ENCODE results near the gene DDHD1.

DNA sequence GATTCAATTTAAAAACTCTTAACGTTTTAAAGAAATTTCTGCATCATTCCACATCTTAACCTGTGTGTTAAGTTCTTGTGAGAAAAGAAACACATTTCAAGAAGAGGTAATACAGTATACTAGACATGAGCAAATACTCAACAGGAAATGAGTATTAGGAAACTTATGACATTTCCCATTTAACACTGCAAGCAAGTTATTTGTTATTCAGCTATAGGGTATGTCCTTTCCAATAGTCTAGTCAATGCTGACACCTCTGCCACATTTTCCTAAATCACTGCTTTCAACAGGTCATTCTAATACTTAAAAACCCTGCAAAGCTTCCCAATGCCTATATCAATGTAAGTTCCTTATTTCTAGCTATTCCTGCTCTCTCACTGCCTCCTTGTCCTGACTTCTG lies 93.1 kb downstream of the DDHD1 start:
- TF ChIP-seq, protein P1, sequence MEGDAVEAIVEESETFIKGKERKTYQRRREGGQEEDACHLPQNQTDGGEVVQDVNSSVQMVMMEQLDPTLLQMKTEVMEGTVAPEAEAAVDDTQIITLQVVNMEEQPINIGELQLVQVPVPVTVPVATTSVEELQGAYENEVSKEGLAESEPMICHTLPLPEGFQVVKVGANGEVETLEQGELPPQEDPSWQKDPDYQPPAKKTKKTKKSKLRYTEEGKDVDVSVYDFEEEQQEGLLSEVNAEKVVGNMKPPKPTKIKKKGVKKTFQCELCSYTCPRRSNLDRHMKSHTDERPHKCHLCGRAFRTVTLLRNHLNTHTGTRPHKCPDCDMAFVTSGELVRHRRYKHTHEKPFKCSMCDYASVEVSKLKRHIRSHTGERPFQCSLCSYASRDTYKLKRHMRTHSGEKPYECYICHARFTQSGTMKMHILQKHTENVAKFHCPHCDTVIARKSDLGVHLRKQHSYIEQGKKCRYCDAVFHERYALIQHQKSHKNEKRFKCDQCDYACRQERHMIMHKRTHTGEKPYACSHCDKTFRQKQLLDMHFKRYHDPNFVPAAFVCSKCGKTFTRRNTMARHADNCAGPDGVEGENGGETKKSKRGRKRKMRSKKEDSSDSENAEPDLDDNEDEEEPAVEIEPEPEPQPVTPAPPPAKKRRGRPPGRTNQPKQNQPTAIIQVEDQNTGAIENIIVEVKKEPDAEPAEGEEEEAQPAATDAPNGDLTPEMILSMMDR (IDR thresholded peaks at IDR 0.05; ENCODE audit: borderline replicate concordance, extremely low read depth, low read length, poor library complexity, severe bottlenecking): no peak
- TF ChIP-seq EZH2 (IDR thresholded peaks at IDR 0.05; ENCODE audit: borderline replicate concordance, low read depth, low read length, severe bottlenecking): no peak
